Subcutaneous abdominal adipose tissue (tissue), 5 donors: ENCODE results near the gene STRA8.

Experiments used
- H3K27ac ChIP-seq: one replicate; pipeline ENCODE4 v1.7.0; 2013; ENCODE audit warnings: low read depth, mild to moderate bottlenecking, inconsistent platforms, low read length, moderate library complexity
- H3K27me3 ChIP-seq, 5 donors: one replicate each; pipeline ENCODE4 v1.7.0; 2013; ENCODE audit warnings: low read length in 5 of 5, inconsistent platforms in 1 of 5; ENCODE audit not compliant: control insufficient read depth in 5 of 5, insufficient read depth in 4 of 5
- H3K36me3 ChIP-seq, 5 donors: one replicate each; pipeline ENCODE4 v1.7.0; 2013; ENCODE audit warnings: low read length in 5 of 5; ENCODE audit not compliant: control insufficient read depth in 5 of 5, insufficient read depth in 5 of 5
- H3K4me1 ChIP-seq, 5 donors: one replicate each; pipeline ENCODE4 v1.7.0; 2013; ENCODE audit warnings: low read length in 5 of 5, mild to moderate bottlenecking in 3 of 5, moderate library complexity in 1 of 5; ENCODE audit not compliant: control insufficient read depth in 5 of 5, insufficient read depth in 5 of 5
- H3K4me3 ChIP-seq, 5 donors: one replicate each; pipeline ENCODE4 v1.7.0; 2013; ENCODE audit warnings: low read length in 5 of 5, low read depth in 1 of 5
- H3K9ac ChIP-seq, 5 donors: one replicate each; pipeline ENCODE4 v1.7.0; 2013; ENCODE audit warnings: low read length in 5 of 5, mild to moderate bottlenecking in 4 of 5, moderate library complexity in 3 of 5
- H3K9me3 ChIP-seq, 5 donors: one replicate each; pipeline ENCODE4 v1.7.0; 2013; ENCODE audit warnings: low read length in 5 of 5; ENCODE audit not compliant: control insufficient read depth in 5 of 5
- donor health status: healthy.
- donor health status: healthy.
- donor health status: healthy.
- donor health status: healthy.
- donor health status: healthy.

The STRA8 gene

DNA sequence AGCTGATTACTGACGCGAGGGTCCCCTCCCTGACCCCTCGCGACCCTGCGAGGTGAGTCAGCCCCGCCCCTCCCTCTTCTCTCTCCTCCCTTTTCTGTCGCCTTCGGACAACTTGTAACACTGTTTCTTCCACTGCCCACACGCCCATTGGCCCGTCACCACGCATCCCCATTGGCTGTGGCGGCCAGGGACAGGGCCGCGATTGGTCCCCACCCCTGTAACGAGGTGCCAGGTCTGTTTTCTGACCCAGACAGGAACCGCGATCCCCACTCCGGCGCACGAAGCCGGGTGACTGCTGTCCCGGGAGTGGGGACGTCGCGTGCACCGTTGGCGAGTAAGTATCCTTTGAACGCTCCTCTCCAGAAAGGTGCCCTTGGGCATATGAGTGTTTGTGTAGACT lies at the start of gene STRA8:
Gene STRA8, plus strand, starts transcription at position 269 of the 400 bp plus-strand sequence. CDS start 6,687 bp downstream, outside the sequence.
- H3K4me3 ChIP-seq = no peak within 1 kb of the TSS
- no peak within 1 kb of the TSS for H3K9ac ChIP-seq
- no peaks in the 10 kb centered on the region for H3K4me1 ChIP-seq
- no peaks in the 10 kb centered on the region for H3K9me3 ChIP-seq
- no peak within 1 kb of the TSS for H3K27ac ChIP-seq
- H3K36me3 ChIP-seq = no peaks in the 10 kb centered on the region
- no peaks in the 10 kb centered on the region for H3K27me3 ChIP-seq

DNA sequence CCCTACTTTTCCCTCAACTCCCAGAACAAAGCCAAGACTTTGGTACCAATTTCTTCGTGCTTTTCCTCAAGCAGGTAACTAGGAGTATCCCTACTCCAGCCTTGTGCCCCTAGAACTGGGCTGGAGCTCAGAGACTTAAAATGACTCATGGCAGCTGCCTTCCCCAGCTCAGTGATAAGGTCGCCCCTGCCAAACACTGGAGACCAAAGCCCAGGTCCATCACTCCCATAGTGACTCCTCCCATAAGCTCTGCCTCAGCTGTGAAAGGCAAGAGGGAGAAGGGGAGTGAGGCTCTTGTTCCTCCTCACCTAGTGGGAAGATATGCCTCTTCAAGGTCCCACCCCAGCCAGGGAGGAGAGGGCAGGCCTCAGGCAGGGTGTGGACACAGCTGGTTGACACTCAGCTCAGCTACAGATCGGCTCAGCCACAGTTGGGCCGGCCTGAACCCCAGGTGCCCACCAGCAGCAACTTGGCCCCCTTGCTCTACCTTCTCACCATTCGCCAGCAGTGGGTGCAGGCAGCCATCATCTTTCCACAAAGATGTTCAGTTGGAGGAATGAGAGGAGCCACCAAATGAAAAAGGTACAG lies 49.3 kb upstream of the STRA8 start:
- peaks cover 0 to 5% (median 3%) of the 10 kb centered on the region in 5 donors for H3K4me1 ChIP-seq
- peaks cover 15 to 45% (median 35%) of the 10 kb centered on the region in 5 donors for H3K9me3 ChIP-seq
- no peak overlapping the region for H3K4me3 ChIP-seq
- H3K27me3 ChIP-seq = no peaks in the 10 kb centered on the region
- H3K9ac ChIP-seq = no peak overlapping the region
- H3K27ac ChIP-seq = no peak overlapping the region
- H3K36me3 ChIP-seq = peaks cover 24 to 88% (median 82%) of the 10 kb centered on the region in 5 donors

GRCh38 chr7:135185471-135186260 lies 48.0 kb upstream of the STRA8 start:
- no peak overlapping the region for H3K4me3 ChIP-seq
- H3K27me3 ChIP-seq = no peaks in the 10 kb centered on the region
- H3K4me1 ChIP-seq = peaks cover 2 to 13% (median 9%) of the 10 kb centered on the region in 5 donors
- H3K36me3 ChIP-seq = peaks cover 23 to 86% (median 78%) of the 10 kb centered on the region in 5 donors
- no peak overlapping the region for H3K27ac ChIP-seq
- H3K9ac ChIP-seq = no peak overlapping the region
- peaks cover 15 to 32% (median 23%) of the 10 kb centered on the region in 5 donors for H3K9me3 ChIP-seq

GRCh38 chr7:135186261-135186540 lies 47.4 kb upstream of the STRA8 start:
- Histone ChIP-seq H3K4me3 (no peak overlapping the region), H3K9ac (no peak overlapping the region), H3K27ac (no peak overlapping the region), H3K27me3 (no peaks in the 10 kb centered on the region), H3K9me3 (peaks cover 9 to 26% (median 18%) of the 10 kb centered on the region in 5 donors), H3K4me1 (peaks cover 2 to 13% (median 9%) of the 10 kb centered on the region in 5 donors), H3K36me3 (peaks cover 18 to 86% (median 78%) of the 10 kb centered on the region in 5 donors)

DNA sequence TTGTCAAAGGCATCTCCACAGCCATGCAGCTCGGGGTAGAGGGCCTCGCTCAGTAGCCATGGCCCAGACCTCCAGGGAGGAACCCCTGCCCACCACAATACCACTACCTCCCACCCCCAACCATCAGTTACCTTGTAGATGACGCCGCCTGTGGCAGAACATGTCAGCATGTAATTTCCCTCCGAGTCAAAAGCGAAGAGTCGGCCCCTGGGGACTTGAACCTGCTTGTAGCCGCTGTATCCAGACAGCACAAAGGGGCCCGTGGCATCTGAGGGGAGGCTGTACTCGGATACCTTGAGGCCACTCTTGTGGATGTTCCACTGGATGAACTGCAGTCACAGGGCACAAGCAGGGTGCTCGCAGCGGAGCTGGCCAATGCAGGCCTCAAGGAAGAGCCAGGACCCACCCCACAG lies 46.8 kb upstream of the STRA8 start:
- Histone ChIP-seq H3K4me3 (no peak overlapping the region), H3K4me1 (peaks cover 2 to 13% (median 9%) of the 10 kb centered on the region in 5 donors), H3K27ac (no peak overlapping the region), H3K27me3 (no peaks in the 10 kb centered on the region), H3K9ac (no peak overlapping the region), H3K9me3 (peaks cover 4 to 20% (median 12%) of the 10 kb centered on the region in 5 donors), H3K36me3 (peaks cover 15 to 84% (median 73%) of the 10 kb centered on the region in 5 donors)

GRCh38 chr7:135188298-135188984 lies 45.2 kb upstream of the STRA8 start:
- peaks cover 13 to 84% (median 70%) of the 10 kb centered on the region in 5 donors for H3K36me3 ChIP-seq
- peaks cover 2 to 13% (median 9%) of the 10 kb centered on the region in 5 donors for H3K4me1 ChIP-seq
- H3K9ac ChIP-seq = no peak overlapping the region
- no peak overlapping the region for H3K27ac ChIP-seq
- no peak overlapping the region for H3K4me3 ChIP-seq
- peaks cover 0 to 4% (median 0%) of the 10 kb centered on the region in 5 donors for H3K9me3 ChIP-seq
- H3K27me3 ChIP-seq = no peaks in the 10 kb centered on the region

DNA sequence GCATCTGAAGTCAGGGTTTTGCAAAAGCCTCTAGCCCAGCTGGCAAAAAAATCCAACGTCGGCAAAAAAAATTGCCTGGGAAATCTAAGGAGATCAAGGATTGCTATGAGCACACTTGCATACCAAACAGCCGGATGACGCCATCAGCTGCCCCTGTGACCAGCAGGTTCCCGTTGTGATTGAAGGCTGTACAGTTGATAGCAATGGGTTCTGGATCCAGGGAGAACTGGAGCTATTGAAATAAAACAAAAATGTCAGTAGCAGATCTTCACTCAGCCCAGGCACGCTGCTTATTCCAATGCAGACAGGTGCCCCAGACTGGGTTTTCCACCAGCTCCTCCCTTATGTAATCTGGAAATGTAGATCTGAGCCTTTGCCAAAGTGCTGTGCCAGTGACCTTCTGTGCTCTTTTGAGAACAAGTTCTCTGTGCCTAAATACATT lies 44.4 kb upstream of the STRA8 start:
- peaks cover 2 to 14% (median 10%) of the 10 kb centered on the region in 5 donors for H3K4me1 ChIP-seq
- no peaks in the 10 kb centered on the region for H3K9me3 ChIP-seq
- H3K27me3 ChIP-seq = no peaks in the 10 kb centered on the region
- no peak overlapping the region for H3K27ac ChIP-seq
- peaks cover 7 to 85% (median 69%) of the 10 kb centered on the region in 5 donors for H3K36me3 ChIP-seq
- no peak overlapping the region for H3K4me3 ChIP-seq
- no peak overlapping the region for H3K9ac ChIP-seq

GRCh38 chr7:135189961-135190360 lies 43.7 kb upstream of the STRA8 start:
- Histone ChIP-seq H3K9ac (no peak overlapping the region), H3K27me3 (no peaks in the 10 kb centered on the region), H3K4me3 (no peak overlapping the region), H3K27ac (no peak overlapping the region), H3K9me3 (no peaks in the 10 kb centered on the region), H3K4me1 (peaks cover 2 to 18% (median 10%) of the 10 kb centered on the region in 5 donors), H3K36me3 (peaks cover 7 to 85% (median 71%) of the 10 kb centered on the region in 5 donors)

DNA sequence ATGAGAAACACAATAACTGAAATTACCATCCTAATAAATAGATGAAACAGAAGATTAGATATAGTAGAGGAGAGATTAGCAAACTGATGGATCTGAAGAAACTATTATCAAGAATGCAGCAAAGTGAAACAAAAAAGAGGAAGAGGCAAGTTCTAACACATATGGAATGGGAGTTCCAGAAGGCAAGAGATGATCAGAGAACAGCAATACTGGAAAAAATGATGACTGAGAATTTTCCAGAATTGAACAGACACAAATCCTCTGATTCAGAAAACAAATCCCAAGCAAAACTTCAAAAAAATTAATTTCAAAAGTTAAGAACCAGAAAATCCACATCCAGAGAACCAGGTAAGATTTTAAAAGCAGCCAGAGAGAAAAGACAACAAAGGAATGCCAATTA lies 42.9 kb upstream of the STRA8 start:
- Histone ChIP-seq H3K9me3 (no peaks in the 10 kb centered on the region), H3K36me3 (peaks cover 7 to 83% (median 66%) of the 10 kb centered on the region in 5 donors), H3K4me1 (peaks cover 2 to 18% (median 11%) of the 10 kb centered on the region in 5 donors), H3K27ac (no peak overlapping the region), H3K27me3 (no peaks in the 10 kb centered on the region), H3K4me3 (no peak overlapping the region), H3K9ac (no peak overlapping the region)
